ENCODE results near the gene INSYN1. TPM values are rescaled to one million over a fixed set of nuclear protein-coding genes. Genes with fewer than 3 reads are reported as not detected.

INSYN1 gene
- polyA plus RNA-seq, 1 donor from 2014 or later = 21.3 TPM

DNA sequence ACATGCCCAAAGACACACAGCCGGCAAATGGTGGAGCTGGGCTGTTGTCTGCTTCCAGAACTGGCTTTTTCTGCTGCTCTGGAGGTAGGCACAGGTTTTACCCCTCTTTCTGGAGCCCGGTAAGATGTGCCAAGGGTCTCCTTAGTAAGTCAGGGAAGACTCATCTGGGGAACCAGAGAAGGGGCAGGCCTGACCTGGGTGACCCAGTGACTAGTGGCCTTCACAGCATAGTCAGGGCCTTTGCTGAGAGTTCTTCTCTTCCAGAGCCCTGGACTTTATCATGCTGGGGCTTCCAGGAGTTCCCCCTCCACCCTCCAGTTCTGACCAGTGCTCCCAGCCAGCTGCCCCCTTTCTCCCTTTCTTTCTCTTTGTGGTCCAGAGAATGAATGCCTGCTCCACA, 65.8 kb downstream of the INSYN1 start:
- Histone ChIP-seq H3K9me3 (ENCODE audit: low read length) (no peaks in the 10 kb centered on the region), H3K4me2 (ENCODE audit: low read length) (no peak overlapping the region), H4K20me1 (ENCODE audit: insufficient read depth) (peaks cover 1% of the 10 kb centered on the region), H2AFZ (ENCODE audit: low read depth, low read length) (no peak overlapping the region), H3K36me3 (ENCODE audit: insufficient read depth, low read length) (no peaks in the 10 kb centered on the region), H3K9me2 (ENCODE audit: insufficient read depth, low read length) (no peaks in the 10 kb centered on the region), H3F3A (ENCODE audit: insufficient read depth, low read length, poor library complexity, severe bottlenecking) (no peaks in the 10 kb centered on the region), H3K4me3 (ENCODE audit: low read length) (peak overlapping the region; percentile 82), H3K9ac (ENCODE audit: low read length) (no peak overlapping the region), H3K27ac (ENCODE audit: low read length) (no peak overlapping the region), H3K79me2 (replicated peaks; ENCODE audit: insufficient read depth, low read length) (peaks cover 78% of the 10 kb centered on the region), H3K27me3 (ENCODE audit: insufficient read depth, low read depth, low read length) (no peaks in the 10 kb centered on the region)
- TF ChIP-seq, protein P1, sequence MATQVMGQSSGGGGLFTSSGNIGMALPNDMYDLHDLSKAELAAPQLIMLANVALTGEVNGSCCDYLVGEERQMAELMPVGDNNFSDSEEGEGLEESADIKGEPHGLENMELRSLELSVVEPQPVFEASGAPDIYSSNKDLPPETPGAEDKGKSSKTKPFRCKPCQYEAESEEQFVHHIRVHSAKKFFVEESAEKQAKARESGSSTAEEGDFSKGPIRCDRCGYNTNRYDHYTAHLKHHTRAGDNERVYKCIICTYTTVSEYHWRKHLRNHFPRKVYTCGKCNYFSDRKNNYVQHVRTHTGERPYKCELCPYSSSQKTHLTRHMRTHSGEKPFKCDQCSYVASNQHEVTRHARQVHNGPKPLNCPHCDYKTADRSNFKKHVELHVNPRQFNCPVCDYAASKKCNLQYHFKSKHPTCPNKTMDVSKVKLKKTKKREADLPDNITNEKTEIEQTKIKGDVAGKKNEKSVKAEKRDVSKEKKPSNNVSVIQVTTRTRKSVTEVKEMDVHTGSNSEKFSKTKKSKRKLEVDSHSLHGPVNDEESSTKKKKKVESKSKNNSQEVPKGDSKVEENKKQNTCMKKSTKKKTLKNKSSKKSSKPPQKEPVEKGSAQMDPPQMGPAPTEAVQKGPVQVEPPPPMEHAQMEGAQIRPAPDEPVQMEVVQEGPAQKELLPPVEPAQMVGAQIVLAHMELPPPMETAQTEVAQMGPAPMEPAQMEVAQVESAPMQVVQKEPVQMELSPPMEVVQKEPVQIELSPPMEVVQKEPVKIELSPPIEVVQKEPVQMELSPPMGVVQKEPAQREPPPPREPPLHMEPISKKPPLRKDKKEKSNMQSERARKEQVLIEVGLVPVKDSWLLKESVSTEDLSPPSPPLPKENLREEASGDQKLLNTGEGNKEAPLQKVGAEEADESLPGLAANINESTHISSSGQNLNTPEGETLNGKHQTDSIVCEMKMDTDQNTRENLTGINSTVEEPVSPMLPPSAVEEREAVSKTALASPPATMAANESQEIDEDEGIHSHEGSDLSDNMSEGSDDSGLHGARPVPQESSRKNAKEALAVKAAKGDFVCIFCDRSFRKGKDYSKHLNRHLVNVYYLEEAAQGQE (IDR thresholded peaks at IDR 0.05; ENCODE audit: borderline replicate concordance) = no peak
- TF ChIP-seq SMC3 (conservative IDR thresholded peaks at IDR 0.05; ENCODE audit: poor library complexity) (no peak), CTCF (IDR thresholded peaks at IDR 0.05; ENCODE audit: poor library complexity, severe bottlenecking) (no peak), EP300 (conservative IDR thresholded peaks at IDR 0.05; ENCODE audit: poor library complexity, severe bottlenecking) (no peak), TAF1 (IDR thresholded peaks at IDR 0.05; ENCODE audit: low read depth) (no peak), EZH2 (IDR thresholded peaks at IDR 0.05; ENCODE audit: borderline replicate concordance, insufficient read depth, low read length, poor library complexity, severe bottlenecking) (no peak), RAD21 (conservative IDR thresholded peaks at IDR 0.05) (no peak), POLR2AphosphoS5 (IDR thresholded peaks at IDR 0.05) (no peak), MXI1 (conservative IDR thresholded peaks at IDR 0.05; ENCODE audit: poor library complexity, severe bottlenecking) (no peak)

GRCh38 chr15:73686781-73687256, 66.3 kb downstream of the INSYN1 start:
- Histone ChIP-seq H3K9ac (ENCODE audit: low read length) (no peak overlapping the region), H2AFZ (ENCODE audit: low read depth, low read length) (no peak overlapping the region), H3K9me2 (ENCODE audit: insufficient read depth, low read length) (no peaks in the 10 kb centered on the region), H3F3A (ENCODE audit: insufficient read depth, low read length, poor library complexity, severe bottlenecking) (no peaks in the 10 kb centered on the region), H3K4me2 (ENCODE audit: low read length) (peak overlapping the region; percentile 86), H3K27me3 (ENCODE audit: insufficient read depth, low read depth, low read length) (no peaks in the 10 kb centered on the region), H3K36me3 (ENCODE audit: insufficient read depth, low read length) (no peaks in the 10 kb centered on the region), H3K27ac (ENCODE audit: low read length) (no peak overlapping the region), H3K79me2 (replicated peaks; ENCODE audit: insufficient read depth, low read length) (peaks cover 73% of the 10 kb centered on the region), H3K9me3 (ENCODE audit: low read length) (no peaks in the 10 kb centered on the region), H4K20me1 (ENCODE audit: insufficient read depth) (no peaks in the 10 kb centered on the region), H3K4me3 (ENCODE audit: low read length) (peak overlapping the region; percentile 82)
- TF ChIP-seq CTCF (IDR thresholded peaks at IDR 0.05; ENCODE audit: poor library complexity, severe bottlenecking) (no peak), POLR2AphosphoS5 (IDR thresholded peaks at IDR 0.05) (no peak), MXI1 (conservative IDR thresholded peaks at IDR 0.05; ENCODE audit: poor library complexity, severe bottlenecking) (no peak), EZH2 (IDR thresholded peaks at IDR 0.05; ENCODE audit: borderline replicate concordance, insufficient read depth, low read length, poor library complexity, severe bottlenecking) (no peak), RAD21 (conservative IDR thresholded peaks at IDR 0.05) (no peak), TAF1 (IDR thresholded peaks at IDR 0.05; ENCODE audit: low read depth) (no peak), EP300 (conservative IDR thresholded peaks at IDR 0.05; ENCODE audit: poor library complexity, severe bottlenecking) (no peak), SMC3 (conservative IDR thresholded peaks at IDR 0.05; ENCODE audit: poor library complexity) (no peak)
- TF ChIP-seq, protein P1 (IDR thresholded peaks at IDR 0.05; ENCODE audit: borderline replicate concordance) = no peak

All from neural cell (in vitro differentiated cells).